Ovary (tissue), 10 donors: ENCODE results near the gene CCER1. TPM values are rescaled to one million over a fixed set of nuclear protein-coding genes. Genes with fewer than 3 reads are reported as not detected.

Experiments used
- DNase-seq, 5 donors: peaks; one replicate each; pipeline ENCODE4 v3.0.0-alpha.2; 2019 to 2020
- H3K27ac ChIP-seq, 2 donors: fragments of 200-600 bp; one replicate each; pipeline versions ENCODE4 v1.5.1 to v1.8.0; 2019 to 2022
- H3K27me3 ChIP-seq: fragments of 200-600 bp; one replicate; pipeline ENCODE4 v1.8.0; 2022
- H3K36me3 ChIP-seq: fragments of 200-600 bp; sonication (generic); one replicate; pipeline ENCODE4 v1.5.1; 2019
- H3K4me1 ChIP-seq: one replicate; pipeline ENCODE4 v1.8.1; 2013; ENCODE audit warnings: mild to moderate bottlenecking, moderate library complexity; ENCODE audit not compliant: insufficient read depth
- H3K4me3 ChIP-seq: fragments of 200-600 bp; sonication (generic); one replicate; pipeline ENCODE4 v1.5.1; 2017
- H3K9me3 ChIP-seq, 2 donors: fragments of 200-600 bp in 1 of 2; sonication (generic) in 1 of 2; one replicate each; pipeline versions ENCODE4 v1.5.1 to v1.8.1; 2013 to 2019; ENCODE audit warnings: mild to moderate bottlenecking in 1 of 2, moderate library complexity in 1 of 2
- CTCF ChIP-seq, 3 donors: fragments of 450-650 bp in 2 of 3; fragments of 200-600 bp in 1 of 3; IDR thresholded peaks; one replicate each; pipeline versions ENCODE4 v1.5.1 to v1.8.0; 2016 to 2022; ENCODE audit warnings: antibody characterized with exemption in 3 of 3, mild to moderate bottlenecking in 1 of 3
- EP300 ChIP-seq: sonication (generic); formaldehyde crosslinking; IDR thresholded peaks from one replicate; pipeline ENCODE4 v1.6.1; 2017; ENCODE audit warnings: antibody characterized with exemption
- POLR2A ChIP-seq: fragments of 450-650 bp; IDR thresholded peaks from one replicate; pipeline ENCODE4 v1.6.1; 2017; ENCODE audit warnings: antibody characterized with exemption, mild to moderate bottlenecking, moderate library complexity
- WGBS, 3 donors: extraction: QIAGEN DNeasy Blood & Tissue Kit in 1 of 3; methylation state at CpG; one replicate each; pipeline versions ENCODE4 v1.1.5 to v1.1.7; 2013 to 2017; 5-methylcytosine and 5-hydroxymethylcytosine counted together
- intact Hi-C, 4 donors: fragments of 100-400 bp; cut with DNase I; formaldehyde crosslinking; loops; one replicate each; pipeline versions ENCODE4 v1.11.0 to v1.15.1; 2022 to 2023
- long read RNA-seq, 3 donors: library from polyadenylated mRNA in 2 of 3; unstranded in 2 of 3; transcript quantifications; one replicate each; pipeline ENCODE4 v2.0.0 and lab custom pipeline, GENCODE V29; 2021 to 2026
- polyA plus RNA-seq, 2 donors: library from polyadenylated mRNA; stranded (reverse); fragments of 200-250 nt in 1 of 2; fragments of 350-450 nt in 1 of 2; fragmentation: Illumina TruSeq in 1 of 2; extraction: RNeasy Lipid Tissue Mini Kit (QIAGEN cat#74804) in 1 of 2; gene quantifications; one replicate each; pipeline ENCODE4 v1.2.3, GENCODE V29; 2013 to 2014
- total RNA-seq, 7 donors: library from RNA; depleted of rRNA in 2 of 7; stranded (reverse); fragments of >200 nt in 2 of 7; fragmentation: NEBNext Ultra II Directional in 3 of 7; extraction: Animal tissue kit (Norgen Biotek cat#: 25700) in 3 of 7; gene quantifications; one replicate each; pipeline versions ENCODE4 v1.1.0 to v1.2.4, GENCODE V29; 2016 to 2023
- donor health status: DM: no; HTN: no; CAD: no; lungs with moderate emphysema.
- donor health status: DM: no; HTN: no; CAD: no.
- donor health status: Bipolar disorder and iron deficiency.
- donor health status: DM: yes; HTN: yes; CAD: no.
- donor health status: DM: no; HTN: no; CAD: no.
- donor health status: DM: yes; HTN: yes; CAD: no.

CCER1 gene
- total RNA-seq (not detected), polyA plus RNA-seq (not detected)
- long read RNA-seq, donor 1 = 0 reads
- long read RNA-seq, donor 2, partial matches to known transcripts = 0 of 1 reads
- long read RNA-seq, donor 2, other reads (novel, unspliced or antisense) = 0 of 1 reads
- long read RNA-seq, donor 3 = 0 reads

GRCh38 chr12:90954921-90955320 lies at the start of gene CCER1:
Gene CCER1, minus strand, starts transcription at chr12:90955176. Its CDS starts 434 bp downstream, at chr12:90954742.
- no peak for DNase-seq
- intact Hi-C loops = no loop called here
- no peaks in the 10 kb centered on the region for H3K27me3 ChIP-seq
- no peak within 1 kb of the TSS for H3K27ac ChIP-seq
- 97 to 98% (median 97%) methylated on average over 22 of the region's 22 CpGs for WGBS, 3 donors
- H3K9me3 ChIP-seq = no peaks in the 10 kb centered on the region
- no peak for TF ChIP-seq EP300
- no peaks in the 10 kb centered on the region for H3K36me3 ChIP-seq
- no peaks in the 10 kb centered on the region for H3K4me1 ChIP-seq
- H3K4me3 ChIP-seq = no peak within 1 kb of the TSS

GRCh38 chr12:91003737-91004136 lies 48.8 kb upstream of the CCER1 start:
- no peak for TF ChIP-seq EP300
- TF ChIP-seq POLR2A = no peak
- no peak for TF ChIP-seq CTCF (IDR thresholded peaks at IDR 0.05)
- H3K4me1 ChIP-seq = no peaks in the 10 kb centered on the region
- DNase-seq = no peak
- H3K27me3 ChIP-seq = no peaks in the 10 kb centered on the region
- H3K4me3 ChIP-seq = no peak overlapping the region
- no peak overlapping the region for H3K27ac ChIP-seq
- H3K9me3 ChIP-seq = no peaks in the 10 kb centered on the region
- no peaks in the 10 kb centered on the region for H3K36me3 ChIP-seq
- intact Hi-C loops = no loop called here

GRCh38 chr12:91001306-91001705 lies 46.3 kb upstream of the CCER1 start:
- Histone ChIP-seq H3K36me3 (no peaks in the 10 kb centered on the region), H3K4me3 (no peak overlapping the region), H3K4me1 (no peaks in the 10 kb centered on the region), H3K9me3 (no peaks in the 10 kb centered on the region), H3K27ac (no peak overlapping the region), H3K27me3 (no peaks in the 10 kb centered on the region)
- intact Hi-C loops = no loop called here
- TF ChIP-seq EP300 (no peak), POLR2A (no peak), CTCF (IDR thresholded peaks at IDR 0.05) (no peak)
- WGBS, 3 donors = 73 to 84% (median 81%) methylated on average over 1 of the region's 1 CpG
- DNase-seq = no peak

GRCh38 chr12:90999966-91000365 lies 45.0 kb upstream of the CCER1 start:
- Histone ChIP-seq H3K9me3 (no peaks in the 10 kb centered on the region), H3K4me1 (no peaks in the 10 kb centered on the region), H3K27me3 (no peaks in the 10 kb centered on the region), H3K36me3 (no peaks in the 10 kb centered on the region), H3K4me3 (no peak overlapping the region), H3K27ac (no peak overlapping the region)
- 83 to 89% (median 86%) methylated on average over 2 of the region's 2 CpGs for WGBS, 3 donors
- no peak for DNase-seq
- no peak for TF ChIP-seq EP300
- TF ChIP-seq CTCF (IDR thresholded peaks at IDR 0.05) = no peak
- TF ChIP-seq POLR2A = no peak
- intact Hi-C loops = no loop called here

- no peak for TF ChIP-seq EP300
- TF ChIP-seq CTCF (IDR thresholded peaks at IDR 0.05) = no peak
- no peak for TF ChIP-seq POLR2A
- Histone ChIP-seq H3K27ac (no peak overlapping the region), H3K4me1 (no peaks in the 10 kb centered on the region), H3K27me3 (no peaks in the 10 kb centered on the region), H3K9me3 (no peaks in the 10 kb centered on the region), H3K4me3 (no peak overlapping the region), H3K36me3 (no peaks in the 10 kb centered on the region)
- WGBS, 3 donors = 97% methylated on average over 2 of the region's 2 CpGs
- no peak for DNase-seq
- intact Hi-C loops = no loop called here
These were observed 44.6 kb upstream of the CCER1 start for GRCh38 chr12:90999527-90999926.
